HCT116 (cell line): ENCODE data around the gene SNCAIP.

Source experiments
- CTCF ChIP-seq, 3 experiments: fragments of 200-600 bp in 1 of 3; sonication (generic) in 1 of 3; IDR thresholded peaks in 2 of 3; conservative IDR thresholded peaks in 1 of 3; 2 replicates each; pipeline ENCODE4 v1.5.1; 2012 to 2017; ENCODE audit warnings: low read depth in 2 of 3, low read length in 2 of 3, antibody characterized with exemption in 1 of 3, borderline replicate concordance in 1 of 3, control low read depth in 1 of 3, mild to moderate bottlenecking in 1 of 3, mixed read lengths in 1 of 3, mixed run types in 1 of 3, moderate library complexity in 1 of 3; ENCODE audit not compliant: insufficient read depth in 1 of 3
- EZH2 ChIP-seq: fragments of 200-600 bp; sonication (generic); IDR thresholded peaks from 2 replicates; pipeline ENCODE4 v1.6.1; 2017; ENCODE audit warnings: antibody characterized with exemption, mixed run types
- EZH2phosphoT487 ChIP-seq: fragments of 200-600 bp; IDR thresholded peaks from 2 replicates; pipeline ENCODE4 v1.6.1; 2018; ENCODE audit warnings: antibody characterized with exemption, borderline replicate concordance
- FOSL1 ChIP-seq: IDR thresholded peaks from 2 replicates; pipeline ENCODE4 v1.6.1; 2012; ENCODE audit warnings: low read depth
- JUND ChIP-seq: IDR thresholded peaks from 2 replicates; pipeline ENCODE4 v1.6.1; 2012
- MAX ChIP-seq: IDR thresholded peaks from 2 replicates; pipeline ENCODE4 v1.6.1; 2012
- POLR2A ChIP-seq: IDR thresholded peaks from 2 replicates; pipeline ENCODE4 v1.7.0; 2011; ENCODE audit warnings: borderline replicate concordance; ENCODE audit not compliant: insufficient read depth, insufficient read length; ENCODE audit errors: extremely low read depth
- POLR2AphosphoS5 ChIP-seq: IDR thresholded peaks from 2 replicates; pipeline ENCODE4 v1.6.1; 2011; ENCODE audit warnings: mild to moderate bottlenecking, low read depth, low read length, moderate library complexity
- RAD21 ChIP-seq: IDR thresholded peaks from 2 replicates; pipeline ENCODE4 v1.6.1; 2012; ENCODE audit warnings: low read depth, mild to moderate bottlenecking
- TCF7L2 ChIP-seq: IDR thresholded peaks from 2 replicates; pipeline ENCODE4 v1.7.0; 2011; ENCODE audit warnings: borderline replicate concordance, inconsistent platforms; ENCODE audit not compliant: insufficient read depth, insufficient read length; ENCODE audit errors: extremely low read depth
- YY1 ChIP-seq: IDR thresholded peaks from 2 replicates; pipeline ENCODE4 v1.6.1; 2011; ENCODE audit warnings: low read length, low read depth, moderate library complexity, mild to moderate bottlenecking; ENCODE audit not compliant: insufficient replicate concordance; ENCODE audit errors: extremely low read depth
- ZFX ChIP-seq: fragments of 450-650 bp; IDR thresholded peaks from 2 replicates; pipeline ENCODE4 v1.6.1; 2017
- TF ChIP-seq, protein P1 (sequence below): IDR thresholded peaks from 2 replicates; pipeline ENCODE4 v1.6.1; 2012; ENCODE audit warnings: low read depth

- TF ChIP-seq CTCF (IDR thresholded peaks at IDR 0.05 in 2 of 3, conservative IDR thresholded peaks at IDR 0.05 in 1 of 3; ENCODE audit: borderline replicate concordance in 1 of 3, insufficient read depth in 1 of 3, low read depth in 2 of 3, low read length in 2 of 3): no peak
- no peak for TF ChIP-seq EZH2phosphoT487
- TF ChIP-seq YY1: no peak
- no peak for TF ChIP-seq POLR2A
- no peak for TF ChIP-seq RAD21
- no peak for TF ChIP-seq FOSL1
- TF ChIP-seq JUND: no peak
- TF ChIP-seq POLR2AphosphoS5: no peak
- TF ChIP-seq EZH2: no peak
- TF ChIP-seq TCF7L2: no peak
- TF ChIP-seq, protein P1, sequence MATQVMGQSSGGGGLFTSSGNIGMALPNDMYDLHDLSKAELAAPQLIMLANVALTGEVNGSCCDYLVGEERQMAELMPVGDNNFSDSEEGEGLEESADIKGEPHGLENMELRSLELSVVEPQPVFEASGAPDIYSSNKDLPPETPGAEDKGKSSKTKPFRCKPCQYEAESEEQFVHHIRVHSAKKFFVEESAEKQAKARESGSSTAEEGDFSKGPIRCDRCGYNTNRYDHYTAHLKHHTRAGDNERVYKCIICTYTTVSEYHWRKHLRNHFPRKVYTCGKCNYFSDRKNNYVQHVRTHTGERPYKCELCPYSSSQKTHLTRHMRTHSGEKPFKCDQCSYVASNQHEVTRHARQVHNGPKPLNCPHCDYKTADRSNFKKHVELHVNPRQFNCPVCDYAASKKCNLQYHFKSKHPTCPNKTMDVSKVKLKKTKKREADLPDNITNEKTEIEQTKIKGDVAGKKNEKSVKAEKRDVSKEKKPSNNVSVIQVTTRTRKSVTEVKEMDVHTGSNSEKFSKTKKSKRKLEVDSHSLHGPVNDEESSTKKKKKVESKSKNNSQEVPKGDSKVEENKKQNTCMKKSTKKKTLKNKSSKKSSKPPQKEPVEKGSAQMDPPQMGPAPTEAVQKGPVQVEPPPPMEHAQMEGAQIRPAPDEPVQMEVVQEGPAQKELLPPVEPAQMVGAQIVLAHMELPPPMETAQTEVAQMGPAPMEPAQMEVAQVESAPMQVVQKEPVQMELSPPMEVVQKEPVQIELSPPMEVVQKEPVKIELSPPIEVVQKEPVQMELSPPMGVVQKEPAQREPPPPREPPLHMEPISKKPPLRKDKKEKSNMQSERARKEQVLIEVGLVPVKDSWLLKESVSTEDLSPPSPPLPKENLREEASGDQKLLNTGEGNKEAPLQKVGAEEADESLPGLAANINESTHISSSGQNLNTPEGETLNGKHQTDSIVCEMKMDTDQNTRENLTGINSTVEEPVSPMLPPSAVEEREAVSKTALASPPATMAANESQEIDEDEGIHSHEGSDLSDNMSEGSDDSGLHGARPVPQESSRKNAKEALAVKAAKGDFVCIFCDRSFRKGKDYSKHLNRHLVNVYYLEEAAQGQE: no peak
- no peak for TF ChIP-seq ZFX
- no peak for TF ChIP-seq MAX
Measured at GRCh38 chr5:122341087-122341486, 29.1 kb downstream of the SNCAIP start.
